Stomach (tissue), 4 donors: Measurements from ENCODE around the gene NCKAP5.

Source experiments
- CTCF ChIP-seq, 7 experiments: fragments of 450-650 bp in 4 of 7; fragments of 200-600 bp in 3 of 7; sonication (generic) in 3 of 7; IDR thresholded peaks; one replicate each; pipeline ENCODE4 v1.5.1; 2016 to 2019; ENCODE audit warnings: antibody characterized with exemption in 7 of 7, control low read depth in 2 of 7, mild to moderate bottlenecking in 1 of 7
- EP300 ChIP-seq: sonication (generic); formaldehyde crosslinking; IDR thresholded peaks from one replicate; pipeline ENCODE4 v1.6.1; 2017; ENCODE audit warnings: antibody characterized with exemption
- POLR2AphosphoS5 ChIP-seq, 3 donors: sonication (generic); formaldehyde crosslinking; IDR thresholded peaks; one replicate each; pipeline ENCODE4 v1.6.1; 2016; ENCODE audit warnings: antibody characterized with exemption in 3 of 3

GRCh38 chr2:132677661-132678060 is 890.6 kb downstream of the NCKAP5 start:
- TF ChIP-seq EP300 (no peak), CTCF (IDR thresholded peaks at IDR 0.05) (no peak), POLR2AphosphoS5 (IDR thresholded peaks at IDR 0.05) (no peak)
